K562 (cell line): ENCODE measurements around the gene HDHD3. TPM values are rescaled to one million over a fixed set of nuclear protein-coding genes. Genes with fewer than 3 reads are reported as not detected.

Experiments used
- FOS ChIP-seq: IDR thresholded peaks from 3 replicates; pipeline ENCODE4 v1.6.1; 2011; ENCODE audit not compliant: insufficient read length; ENCODE audit errors: extremely low read depth
- IRF2 ChIP-seq: sonication (generic); formaldehyde crosslinking; IDR thresholded peaks from 2 replicates; pipeline ENCODE4 v1.8.1; 2022; ENCODE audit warnings: mild to moderate bottlenecking, missing genetic modification reagents
- JUN ChIP-seq, 2 experiments: sonication (generic) in 1 of 2; formaldehyde crosslinking in 1 of 2; IDR thresholded peaks; 2 replicates each; pipeline versions ENCODE4 v1.6.1 to v1.8.0; 2012 to 2022; ENCODE audit warnings: borderline replicate concordance in 2 of 2, mild to moderate bottlenecking in 2 of 2, improper control_type of control experiment in 1 of 2, low read depth in 1 of 2, low read length in 1 of 2, missing genetic modification reagents in 1 of 2
- KAT7 ChIP-seq: sonication (generic); formaldehyde crosslinking; IDR thresholded peaks from 2 replicates; pipeline ENCODE4 v1.8.0; 2022; ENCODE audit warnings: missing genetic modification reagents, mild to moderate bottlenecking, borderline replicate concordance
- MTA1 ChIP-seq: fragments of 450-650 bp; IDR thresholded peaks from 2 replicates; pipeline ENCODE4 v1.6.1; 2017; ENCODE audit warnings: borderline replicate concordance
- MTF1 ChIP-seq: fragments of 250-450 bp; sonication (Bioruptor Pico); IDR thresholded peaks from 2 replicates; pipeline ENCODE4 v1.9.0; 2021; ENCODE audit warnings: moderate library complexity, mild to moderate bottlenecking, inconsistent platforms, borderline replicate concordance
- NCOA6 ChIP-seq: fragments of 450-650 bp; IDR thresholded peaks from 2 replicates; pipeline ENCODE4 v1.6.1; 2017; ENCODE audit warnings: mild to moderate bottlenecking
- NFRKB ChIP-seq: fragments of 450-650 bp; IDR thresholded peaks from 2 replicates; pipeline ENCODE4 v1.6.1; 2016; ENCODE audit warnings: low read depth
- PML ChIP-seq: IDR thresholded peaks from 2 replicates; pipeline ENCODE4 v1.6.1; 2012; ENCODE audit warnings: low read length, inconsistent platforms
- RBM17 ChIP-seq: fragments of 200-400 bp; formaldehyde crosslinking; IDR thresholded peaks from 2 replicates; pipeline ENCODE4 v1.6.1; 2017; ENCODE audit warnings: low read depth, mild to moderate bottlenecking, low read length, borderline replicate concordance
- RFX1 ChIP-seq: fragments of 450-650 bp; IDR thresholded peaks from 2 replicates; pipeline ENCODE4 v1.6.1; 2016; ENCODE audit warnings: mild to moderate bottlenecking, moderate library complexity
- RNF2 ChIP-seq: sonication (generic); IDR thresholded peaks from 2 replicates; pipeline ENCODE4 v1.6.1; 2016
- SNIP1 ChIP-seq: fragments of 450-650 bp; IDR thresholded peaks from 2 replicates; pipeline ENCODE4 v1.7.1; 2017; ENCODE audit warnings: low read depth, mild to moderate bottlenecking
- SREBF1 ChIP-seq: fragments of 150-350 bp; IDR thresholded peaks from 2 replicates; pipeline ENCODE4 v1.6.1; 2014; ENCODE audit warnings: antibody characterized with exemption, low read depth, low read length, borderline replicate concordance
- TRIM24 ChIP-seq, 2 experiments: fragments of 450-650 bp; IDR thresholded peaks; 2 replicates each; pipeline ENCODE4 v1.6.1; 2016
- ZNF184 ChIP-seq: sonication (generic); formaldehyde crosslinking; IDR thresholded peaks from 2 replicates; pipeline ENCODE4 v1.5.0; 2020; ENCODE audit warnings: missing genetic modification reagents
- polyA plus RNA-seq, 8 experiments: library from polyadenylated mRNA; depleted of rRNA in 4 of 8; stranded (reverse) in 5 of 8; unstranded in 3 of 8; fragments of >200 nt; fragmentation: Nextera tagmentation in 2 of 8; fragmentation: Illumina TruSeq in 1 of 8; extraction: Ambion mirVana in 2 of 8; extraction: Trizol in 1 of 8; gene quantifications; 2 replicates each; pipeline versions ENCODE4 v1.2.1 to v1.2.3, GENCODE V29; 2011 to 2014; ENCODE audit warnings: inconsistent platforms in 1 of 8, missing spikeins in 1 of 8
- total RNA-seq, 7 experiments: library from RNA; depleted of rRNA in 6 of 7; stranded (reverse); fragments of >200 nt in 6 of 7; fragmentation: Illumina TruSeq in 2 of 7; extraction: Trizol in 2 of 7; gene quantifications; 2 replicates each; pipeline versions ENCODE4 v1.2.1 to v1.2.3, GENCODE V29; 2011 to 2021; ENCODE audit warnings: low replicate concordance in 1 of 7
- TF ChIP-seq, protein P1 (sequence below), 2 experiments: fragments of 450-650 bp; conservative IDR thresholded peaks; 2 replicates each; pipeline ENCODE4 v1.6.1; 2017; ENCODE audit warnings: mild to moderate bottlenecking in 2 of 2, moderate library complexity in 2 of 2
- TF ChIP-seq, protein P2 (sequence below), 3 experiments: IDR thresholded peaks in 2 of 3; conservative IDR thresholded peaks in 1 of 3; 2 replicates each; pipeline ENCODE4 v1.5.1; 2011 to 2012; ENCODE audit warnings: low read length in 3 of 3, mild to moderate bottlenecking in 3 of 3, control low read depth in 2 of 3, improper control_type of control experiment in 1 of 3, inconsistent platforms in 1 of 3, low read depth in 1 of 3, mixed read lengths in 1 of 3, moderate library complexity in 1 of 3; ENCODE audit not compliant: insufficient read depth in 2 of 3
- TF ChIP-seq, protein P3 (sequence below): fragments of 450-650 bp; formaldehyde crosslinking; IDR thresholded peaks from 2 replicates; pipeline ENCODE4 v1.4.0; 2020; ENCODE audit warnings: mild to moderate bottlenecking, mixed read lengths
- TF ChIP-seq, protein P4 (sequence below): fragments of 250-450 bp; sonication (Bioruptor Pico); IDR thresholded peaks from 2 replicates; pipeline ENCODE4 v1.5.0; 2021
- TF ChIP-seq, protein P5 (sequence below): fragments of 450-650 bp; formaldehyde crosslinking; conservative IDR thresholded peaks from 2 replicates; pipeline ENCODE4 v1.4.0; 2022; ENCODE audit warnings: mild to moderate bottlenecking, missing genetic modification characterization

HDHD3 gene
- total and polyA plus RNA-seq, 9 of the 15 experiments (the other 6 are each of a cell fraction or from before 2014, with no cell fraction given): 1.1 to 19.1 (median 10.9) TPM

DNA sequence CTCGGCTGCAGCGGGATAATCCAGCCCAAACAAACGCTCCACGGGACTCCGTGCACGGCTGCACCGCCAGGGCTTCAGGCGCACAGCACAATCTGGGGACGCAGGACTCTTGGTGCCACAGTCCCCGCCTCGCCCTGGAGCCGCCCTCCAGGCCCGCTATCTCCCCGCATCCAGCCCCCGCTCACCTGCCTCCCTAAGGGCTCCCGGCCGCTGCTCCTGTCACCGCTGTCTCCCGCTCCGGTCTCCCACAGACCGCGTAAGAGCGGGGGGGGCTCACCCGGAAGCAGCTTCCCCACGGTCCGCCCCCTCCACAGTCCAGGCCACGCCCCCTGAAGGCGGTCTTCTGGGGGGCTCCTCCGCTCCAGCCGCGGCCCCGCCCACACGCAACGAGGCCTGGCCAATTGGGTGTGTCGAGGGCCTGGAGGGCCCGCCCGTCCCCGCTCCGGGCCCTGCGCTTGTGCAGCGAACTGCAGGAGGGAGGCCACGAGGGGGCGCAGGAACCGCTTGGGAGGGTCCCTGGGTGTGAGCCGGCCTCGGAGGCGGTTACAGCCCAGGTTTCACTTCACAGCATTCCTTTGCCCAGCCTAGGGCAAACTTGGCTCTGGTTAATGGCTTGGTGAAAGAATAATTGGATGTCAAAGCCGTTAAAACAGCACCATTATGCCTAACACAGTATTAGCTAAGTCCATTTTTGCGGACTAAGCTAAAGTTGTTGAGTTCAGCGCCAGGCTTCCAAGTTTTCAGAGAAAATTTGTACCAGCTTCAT, 24.4 kb upstream of the HDHD3 start, which contains the start of gene ALAD (continued):
- TF ChIP-seq, protein P1, sequence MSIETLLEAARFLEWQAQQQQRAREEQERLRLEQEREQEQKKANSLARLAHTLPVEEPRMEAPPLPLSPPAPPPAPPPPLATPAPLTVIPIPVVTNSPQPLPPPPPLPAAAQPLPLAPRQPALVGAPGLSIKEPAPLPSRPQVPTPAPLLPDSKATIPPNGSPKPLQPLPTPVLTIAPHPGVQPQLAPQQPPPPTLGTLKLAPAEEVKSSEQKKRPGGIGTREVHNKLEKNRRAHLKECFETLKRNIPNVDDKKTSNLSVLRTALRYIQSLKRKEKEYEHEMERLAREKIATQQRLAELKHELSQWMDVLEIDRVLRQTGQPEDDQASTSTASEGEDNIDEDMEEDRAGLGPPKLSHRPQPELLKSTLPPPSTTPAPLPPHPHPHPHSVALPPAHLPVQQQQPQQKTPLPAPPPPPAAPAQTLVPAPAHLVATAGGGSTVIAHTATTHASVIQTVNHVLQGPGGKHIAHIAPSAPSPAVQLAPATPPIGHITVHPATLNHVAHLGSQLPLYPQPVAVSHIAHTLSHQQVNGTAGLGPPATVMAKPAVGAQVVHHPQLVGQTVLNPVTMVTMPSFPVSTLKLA (conservative IDR thresholded peaks at IDR 0.05): peak; percentile 73 to 85
- TF ChIP-seq FOS: no peak
- TF ChIP-seq RFX1: no peak
- TF ChIP-seq, protein P2, sequence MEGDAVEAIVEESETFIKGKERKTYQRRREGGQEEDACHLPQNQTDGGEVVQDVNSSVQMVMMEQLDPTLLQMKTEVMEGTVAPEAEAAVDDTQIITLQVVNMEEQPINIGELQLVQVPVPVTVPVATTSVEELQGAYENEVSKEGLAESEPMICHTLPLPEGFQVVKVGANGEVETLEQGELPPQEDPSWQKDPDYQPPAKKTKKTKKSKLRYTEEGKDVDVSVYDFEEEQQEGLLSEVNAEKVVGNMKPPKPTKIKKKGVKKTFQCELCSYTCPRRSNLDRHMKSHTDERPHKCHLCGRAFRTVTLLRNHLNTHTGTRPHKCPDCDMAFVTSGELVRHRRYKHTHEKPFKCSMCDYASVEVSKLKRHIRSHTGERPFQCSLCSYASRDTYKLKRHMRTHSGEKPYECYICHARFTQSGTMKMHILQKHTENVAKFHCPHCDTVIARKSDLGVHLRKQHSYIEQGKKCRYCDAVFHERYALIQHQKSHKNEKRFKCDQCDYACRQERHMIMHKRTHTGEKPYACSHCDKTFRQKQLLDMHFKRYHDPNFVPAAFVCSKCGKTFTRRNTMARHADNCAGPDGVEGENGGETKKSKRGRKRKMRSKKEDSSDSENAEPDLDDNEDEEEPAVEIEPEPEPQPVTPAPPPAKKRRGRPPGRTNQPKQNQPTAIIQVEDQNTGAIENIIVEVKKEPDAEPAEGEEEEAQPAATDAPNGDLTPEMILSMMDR (IDR thresholded peaks at IDR 0.05 in 2 of 3, conservative IDR thresholded peaks at IDR 0.05 in 1 of 3; ENCODE audit: insufficient read depth in 2 of 3, low read depth in 1 of 3, low read length in 3 of 3): peak; percentile 93 to 96 (median 95)
- no peak for TF ChIP-seq TRIM24 (IDR thresholded peaks at IDR 0.05)
- TF ChIP-seq, protein P3, sequence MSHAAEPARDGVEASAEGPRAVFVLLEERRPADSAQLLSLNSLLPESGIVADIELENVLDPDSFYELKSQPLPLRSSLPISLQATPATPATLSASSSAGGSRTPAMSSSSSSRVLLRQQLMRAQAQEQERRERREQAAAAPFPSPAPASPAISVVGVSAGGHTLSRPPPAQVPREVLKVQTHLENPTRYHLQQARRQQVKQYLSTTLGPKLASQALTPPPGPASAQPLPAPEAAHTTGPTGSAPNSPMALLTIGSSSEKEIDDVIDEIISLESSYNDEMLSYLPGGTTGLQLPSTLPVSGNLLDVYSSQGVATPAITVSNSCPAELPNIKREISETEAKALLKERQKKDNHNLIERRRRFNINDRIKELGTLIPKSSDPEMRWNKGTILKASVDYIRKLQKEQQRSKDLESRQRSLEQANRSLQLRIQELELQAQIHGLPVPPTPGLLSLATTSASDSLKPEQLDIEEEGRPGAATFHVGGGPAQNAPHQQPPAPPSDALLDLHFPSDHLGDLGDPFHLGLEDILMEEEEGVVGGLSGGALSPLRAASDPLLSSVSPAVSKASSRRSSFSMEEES (CRISPR knock-in tag): no peak
- TF ChIP-seq MTF1 (CRISPR knock-in tag): no peak
- TF ChIP-seq, protein P4, sequence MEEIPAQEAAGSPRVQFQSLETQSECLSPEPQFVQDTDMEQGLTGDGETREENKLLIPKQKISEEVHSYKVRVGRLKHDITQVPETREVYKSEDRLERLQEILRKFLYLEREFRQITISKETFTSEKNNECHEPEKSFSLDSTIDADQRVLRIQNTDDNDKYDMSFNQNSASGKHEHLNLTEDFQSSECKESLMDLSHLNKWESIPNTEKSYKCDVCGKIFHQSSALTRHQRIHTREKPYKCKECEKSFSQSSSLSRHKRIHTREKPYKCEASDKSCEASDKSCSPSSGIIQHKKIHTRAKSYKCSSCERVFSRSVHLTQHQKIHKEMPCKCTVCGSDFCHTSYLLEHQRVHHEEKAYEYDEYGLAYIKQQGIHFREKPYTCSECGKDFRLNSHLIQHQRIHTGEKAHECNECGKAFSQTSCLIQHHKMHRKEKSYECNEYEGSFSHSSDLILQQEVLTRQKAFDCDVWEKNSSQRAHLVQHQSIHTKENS (CRISPR knock-in tag): no peak
- no peak for TF ChIP-seq RBM17
- TF ChIP-seq NCOA6: no peak
- no peak for TF ChIP-seq SREBF1
- TF ChIP-seq, protein P5, sequence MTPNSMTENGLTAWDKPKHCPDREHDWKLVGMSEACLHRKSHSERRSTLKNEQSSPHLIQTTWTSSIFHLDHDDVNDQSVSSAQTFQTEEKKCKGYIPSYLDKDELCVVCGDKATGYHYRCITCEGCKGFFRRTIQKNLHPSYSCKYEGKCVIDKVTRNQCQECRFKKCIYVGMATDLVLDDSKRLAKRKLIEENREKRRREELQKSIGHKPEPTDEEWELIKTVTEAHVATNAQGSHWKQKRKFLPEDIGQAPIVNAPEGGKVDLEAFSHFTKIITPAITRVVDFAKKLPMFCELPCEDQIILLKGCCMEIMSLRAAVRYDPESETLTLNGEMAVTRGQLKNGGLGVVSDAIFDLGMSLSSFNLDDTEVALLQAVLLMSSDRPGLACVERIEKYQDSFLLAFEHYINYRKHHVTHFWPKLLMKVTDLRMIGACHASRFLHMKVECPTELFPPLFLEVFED (CRISPR knock-in tag): no peak
- TF ChIP-seq MTA1: no peak
- TF ChIP-seq ZNF184 (CRISPR knock-in tag): no peak
- peak; percentile 54; the same call in 1 of the 2 replicates for TF ChIP-seq RNF2
- TF ChIP-seq IRF2 (CRISPR knock-in tag): no peak
- no peak for TF ChIP-seq NFRKB
- no peak for TF ChIP-seq SNIP1
- no peak; the same call in 1 of the 2 replicates for TF ChIP-seq PML
- peak; percentile 90; the same call in 1 of the 2 replicates for TF ChIP-seq KAT7
- peak; percentile 33; the same call in 1 of the 2 replicates for TF ChIP-seq JUN (IDR thresholded peaks at IDR 0.05; ENCODE audit: borderline replicate concordance, low read depth, low read length)
- no peak for TF ChIP-seq JUN (CRISPR knock-in tag; IDR thresholded peaks at IDR 0.05; ENCODE audit: borderline replicate concordance)
